ENCODE data around the gene UHRF2. TPM values are rescaled to one million over a fixed set of nuclear protein-coding genes. Genes with fewer than 3 reads are reported as not detected.

Gene UHRF2
- total and polyA plus RNA-seq, 2 of the 13 experiments (the other 11 are each of a cell fraction or from before 2014, with no cell fraction given) = 42.1 to 44.2 TPM

DNA sequence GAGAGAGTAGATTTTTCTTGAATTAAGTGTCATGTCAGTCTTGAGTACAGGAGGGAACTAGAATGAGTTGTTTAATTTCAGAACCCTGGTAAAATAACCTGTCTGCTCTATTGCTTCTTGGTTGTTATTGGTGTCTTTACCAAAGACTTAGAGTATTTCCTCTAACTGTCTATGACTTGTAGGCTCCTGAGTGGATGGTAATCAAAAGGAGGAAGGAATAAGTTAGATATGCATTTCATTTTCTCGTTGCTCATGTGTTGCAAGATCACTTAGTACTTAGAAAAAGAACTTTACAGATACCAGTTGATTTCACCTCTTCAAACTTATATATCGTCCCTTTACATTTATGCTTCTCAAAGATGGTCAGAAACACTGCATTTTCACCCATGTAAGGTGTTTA lies 31.1 kb downstream of the UHRF2 start (continued):
- TF ChIP-seq ZNF180 (CRISPR knock-in tag; IDR thresholded peaks at IDR 0.05; ENCODE audit: borderline replicate concordance, low read depth) = no peak
- no peak for TF ChIP-seq TP53 (CRISPR knock-in tag; conservative IDR thresholded peaks at IDR 0.05)
- TF ChIP-seq GATAD1 (CRISPR knock-in tag; IDR thresholded peaks at IDR 0.05) = no peak

DNA sequence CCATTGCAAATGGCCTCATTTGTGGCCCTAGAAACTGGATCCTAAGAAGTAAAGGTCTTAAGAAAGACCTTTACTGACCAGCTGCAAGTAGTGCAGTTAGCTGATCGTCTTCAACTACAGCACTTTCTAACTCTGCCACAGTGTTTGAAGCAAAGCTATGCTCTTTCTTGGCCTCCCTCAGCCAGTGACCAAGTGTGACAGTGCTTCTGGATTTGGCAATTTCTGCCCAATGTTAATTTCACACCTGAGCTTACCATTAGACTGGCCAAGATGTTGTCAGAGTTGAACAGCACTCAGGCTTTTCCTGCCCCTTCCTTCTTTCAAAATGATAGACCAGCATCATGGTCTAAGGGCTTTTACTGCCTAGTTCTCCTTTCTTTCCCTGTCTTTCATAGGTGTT lies 36.1 kb downstream of the UHRF2 start:
- intact Hi-C loops (cut with micrococcal nuclease; ENCODE audit: unreplicated experiment) = no loop called here
- ATAC-seq (no peak; the same call in 2 of the 3 replicates), DNase-seq (ENCODE audit: low spot score) (no peak), FAIRE-seq (no peak)
- H3K4me3 ChIP-seq (replicated peaks in 1 of 3; ENCODE audit: insufficient read depth in 1 of 3, low read depth in 2 of 3, low read length in 3 of 3) = no peak overlapping the region
- H3K9me3 ChIP-seq (ENCODE audit: low read length) = no peaks in the 10 kb centered on the region
- in situ Hi-C loops (cut with HindIII; ENCODE audit: extremely low pct_ligation_motif_present, low pct_unique_long_range_greater_than_20kb) = no loop called here
- peaks cover 1 to 18% of the 10 kb centered on the region in 2 experiments; a peak in 3 of 5 replicates for H3K36me3 ChIP-seq (replicated peaks in 1 of 2; ENCODE audit: control insufficient read depth in 1 of 2, insufficient read depth in 2 of 2, low read length in 2 of 2)
- 82% methylated on average over 1 of the region's 1 CpG for WGBS (ENCODE audit: low lambda C conversion rate)
- 0 out of 2 replicates have a peak, but pooled peaks cover 10% of the 10 kb centered on the region for H3K4me1 ChIP-seq (ENCODE audit: insufficient read depth, low read length)
- POLR2A ChIA-PET = no interaction called here
- CTCF ChIA-PET (ENCODE audit: low intra/inter-chr PET ratio, low total read pairs) = no interaction called here
- H3K27ac ChIP-seq (ENCODE audit: extremely low read length, insufficient read depth, low read length) = no peak overlapping the region
- no peak overlapping the region for H3K4me2 ChIP-seq (ENCODE audit: low read depth, low read length)
- no peaks in the 10 kb centered on the region; a peak in 1 of 5 replicates for H3K27me3 ChIP-seq (ENCODE audit: control insufficient read depth in 1 of 2, insufficient read depth in 2 of 2, low read length in 2 of 2)
- H3K79me2 ChIP-seq (ENCODE audit: insufficient read depth, low read length) = peaks cover 83% of the 10 kb centered on the region
- H4K20me1 ChIP-seq (ENCODE audit: insufficient read depth, low read length) = peaks cover 34% of the 10 kb centered on the region; the same call in 1 of the 2 replicates
- H3K9ac ChIP-seq (ENCODE audit: insufficient read depth, low read depth, low read length) = no peak overlapping the region
- H2AFZ ChIP-seq (ENCODE audit: low read length) = no peak overlapping the region
- BruUV-seq (replicated peaks) = no TSS peak
- TF ChIP-seq, protein P1, sequence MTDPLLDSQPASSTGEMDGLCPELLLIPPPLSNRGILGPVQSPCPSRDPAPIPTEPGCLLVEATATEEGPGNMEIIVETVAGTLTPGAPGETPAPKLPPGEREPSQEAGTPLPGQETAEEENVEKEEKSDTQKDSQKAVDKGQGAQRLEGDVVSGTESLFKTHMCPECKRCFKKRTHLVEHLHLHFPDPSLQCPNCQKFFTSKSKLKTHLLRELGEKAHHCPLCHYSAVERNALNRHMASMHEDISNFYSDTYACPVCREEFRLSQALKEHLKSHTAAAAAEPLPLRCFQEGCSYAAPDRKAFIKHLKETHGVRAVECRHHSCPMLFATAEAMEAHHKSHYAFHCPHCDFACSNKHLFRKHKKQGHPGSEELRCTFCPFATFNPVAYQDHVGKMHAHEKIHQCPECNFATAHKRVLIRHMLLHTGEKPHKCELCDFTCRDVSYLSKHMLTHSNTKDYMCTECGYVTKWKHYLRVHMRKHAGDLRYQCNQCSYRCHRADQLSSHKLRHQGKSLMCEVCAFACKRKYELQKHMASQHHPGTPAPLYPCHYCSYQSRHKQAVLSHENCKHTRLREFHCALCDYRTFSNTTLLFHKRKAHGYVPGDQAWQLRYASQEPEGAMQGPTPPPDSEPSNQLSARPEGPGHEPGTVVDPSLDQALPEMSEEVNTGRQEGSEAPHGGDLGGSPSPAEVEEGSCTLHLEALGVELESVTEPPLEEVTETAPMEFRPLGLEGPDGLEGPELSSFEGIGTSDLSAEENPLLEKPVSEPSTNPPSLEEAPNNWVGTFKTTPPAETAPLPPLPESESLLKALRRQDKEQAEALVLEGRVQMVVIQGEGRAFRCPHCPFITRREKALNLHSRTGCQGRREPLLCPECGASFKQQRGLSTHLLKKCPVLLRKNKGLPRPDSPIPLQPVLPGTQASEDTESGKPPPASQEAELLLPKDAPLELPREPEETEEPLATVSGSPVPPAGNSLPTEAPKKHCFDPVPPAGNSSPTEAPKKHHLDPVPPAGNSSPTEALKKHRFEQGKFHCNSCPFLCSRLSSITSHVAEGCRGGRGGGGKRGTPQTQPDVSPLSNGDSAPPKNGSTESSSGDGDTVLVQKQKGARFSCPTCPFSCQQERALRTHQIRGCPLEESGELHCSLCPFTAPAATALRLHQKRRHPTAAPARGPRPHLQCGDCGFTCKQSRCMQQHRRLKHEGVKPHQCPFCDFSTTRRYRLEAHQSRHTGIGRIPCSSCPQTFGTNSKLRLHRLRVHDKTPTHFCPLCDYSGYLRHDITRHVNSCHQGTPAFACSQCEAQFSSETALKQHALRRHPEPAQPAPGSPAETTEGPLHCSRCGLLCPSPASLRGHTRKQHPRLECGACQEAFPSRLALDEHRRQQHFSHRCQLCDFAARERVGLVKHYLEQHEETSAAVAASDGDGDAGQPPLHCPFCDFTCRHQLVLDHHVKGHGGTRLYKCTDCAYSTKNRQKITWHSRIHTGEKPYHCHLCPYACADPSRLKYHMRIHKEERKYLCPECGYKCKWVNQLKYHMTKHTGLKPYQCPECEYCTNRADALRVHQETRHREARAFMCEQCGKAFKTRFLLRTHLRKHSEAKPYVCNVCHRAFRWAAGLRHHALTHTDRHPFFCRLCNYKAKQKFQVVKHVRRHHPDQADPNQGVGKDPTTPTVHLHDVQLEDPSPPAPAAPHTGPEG (CRISPR knock-in tag; IDR thresholded peaks at IDR 0.05) = no peak
- TF ChIP-seq KLF13 (CRISPR knock-in tag; IDR thresholded peaks at IDR 0.05) (no peak), HNRNPL (IDR thresholded peaks at IDR 0.05; ENCODE audit: low read depth, low read length) (no peak), ZNF331 (CRISPR knock-in tag; IDR thresholded peaks at IDR 0.05) (no peak)
- TF ChIP-seq, protein P2, sequence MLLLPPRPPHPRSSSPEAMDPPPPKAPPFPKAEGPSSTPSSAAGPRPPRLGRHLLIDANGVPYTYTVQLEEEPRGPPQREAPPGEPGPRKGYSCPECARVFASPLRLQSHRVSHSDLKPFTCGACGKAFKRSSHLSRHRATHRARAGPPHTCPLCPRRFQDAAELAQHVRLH (CRISPR knock-in tag; IDR thresholded peaks at IDR 0.05; ENCODE audit: borderline replicate concordance, low read depth) = no peak
- TF ChIP-seq, protein P3, sequence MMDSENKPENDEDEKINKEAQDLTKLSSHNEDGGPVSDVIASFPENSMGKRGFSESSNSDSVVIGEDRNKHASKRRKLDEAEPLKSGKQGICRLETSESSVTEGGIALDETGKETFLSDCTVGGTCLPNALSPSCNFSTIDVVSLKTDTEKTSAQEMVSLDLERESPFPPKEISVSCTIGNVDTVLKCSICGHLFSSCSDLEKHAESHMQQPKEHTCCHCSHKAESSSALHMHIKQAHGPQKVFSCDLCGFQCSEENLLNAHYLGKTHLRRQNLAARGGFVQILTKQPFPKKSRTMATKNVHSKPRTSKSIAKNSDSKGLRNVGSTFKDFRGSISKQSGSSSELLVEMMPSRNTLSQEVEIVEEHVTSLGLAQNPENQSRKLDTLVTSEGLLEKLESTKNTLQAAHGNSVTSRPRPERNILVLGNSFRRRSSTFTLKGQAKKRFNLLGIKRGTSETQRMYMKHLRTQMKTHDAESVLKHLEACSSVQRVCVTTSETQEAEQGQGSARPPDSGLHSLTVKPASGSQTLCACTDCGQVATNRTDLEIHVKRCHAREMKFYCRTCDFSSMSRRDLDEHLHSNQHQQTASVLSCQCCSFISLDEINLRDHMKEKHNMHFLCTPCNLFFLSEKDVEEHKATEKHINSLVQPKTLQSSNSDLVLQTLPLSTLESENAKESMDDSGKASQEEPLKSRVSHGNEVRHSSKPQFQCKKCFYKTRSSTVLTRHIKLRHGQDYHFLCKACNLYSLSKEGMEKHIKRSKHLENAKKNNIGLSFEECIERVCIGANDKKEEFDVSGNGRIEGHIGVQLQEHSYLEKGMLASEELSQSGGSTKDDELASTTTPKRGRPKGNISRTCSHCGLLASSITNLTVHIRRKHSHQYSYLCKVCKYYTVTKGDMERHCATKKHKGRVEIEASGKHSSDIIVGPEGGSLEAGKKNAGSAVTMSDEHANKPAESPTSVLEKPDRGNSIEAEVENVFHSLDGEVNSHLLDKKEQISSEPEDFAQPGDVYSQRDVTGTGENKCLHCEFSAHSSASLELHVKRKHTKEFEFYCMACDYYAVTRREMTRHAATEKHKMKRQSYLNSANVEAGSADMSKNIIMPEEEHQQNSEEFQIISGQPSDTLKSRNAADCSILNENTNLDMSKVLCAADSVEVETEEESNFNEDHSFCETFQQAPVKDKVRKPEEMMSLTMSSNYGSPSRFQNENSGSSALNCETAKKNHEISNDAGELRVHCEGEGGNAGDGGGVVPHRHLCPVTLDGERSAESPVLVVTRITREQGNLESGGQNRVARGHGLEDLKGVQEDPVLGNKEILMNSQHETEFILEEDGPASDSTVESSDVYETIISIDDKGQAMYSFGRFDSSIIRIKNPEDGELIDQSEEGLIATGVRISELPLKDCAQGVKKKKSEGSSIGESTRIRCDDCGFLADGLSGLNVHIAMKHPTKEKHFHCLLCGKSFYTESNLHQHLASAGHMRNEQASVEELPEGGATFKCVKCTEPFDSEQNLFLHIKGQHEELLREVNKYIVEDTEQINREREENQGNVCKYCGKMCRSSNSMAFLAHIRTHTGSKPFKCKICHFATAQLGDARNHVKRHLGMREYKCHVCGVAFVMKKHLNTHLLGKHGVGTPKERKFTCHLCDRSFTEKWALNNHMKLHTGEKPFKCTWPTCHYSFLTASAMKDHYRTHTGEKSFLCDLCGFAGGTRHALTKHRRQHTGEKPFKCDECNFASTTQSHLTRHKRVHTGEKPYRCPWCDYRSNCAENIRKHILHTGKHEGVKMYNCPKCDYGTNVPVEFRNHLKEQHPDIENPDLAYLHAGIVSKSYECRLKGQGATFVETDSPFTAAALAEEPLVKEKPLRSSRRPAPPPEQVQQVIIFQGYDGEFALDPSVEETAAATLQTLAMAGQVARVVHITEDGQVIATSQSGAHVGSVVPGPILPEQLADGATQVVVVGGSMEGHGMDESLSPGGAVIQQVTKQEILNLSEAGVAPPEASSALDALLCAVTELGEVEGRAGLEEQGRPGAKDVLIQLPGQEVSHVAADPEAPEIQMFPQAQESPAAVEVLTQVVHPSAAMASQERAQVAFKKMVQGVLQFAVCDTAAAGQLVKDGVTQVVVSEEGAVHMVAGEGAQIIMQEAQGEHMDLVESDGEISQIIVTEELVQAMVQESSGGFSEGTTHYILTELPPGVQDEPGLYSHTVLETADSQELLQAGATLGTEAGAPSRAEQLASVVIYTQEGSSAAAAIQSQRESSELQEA (CRISPR knock-in tag; IDR thresholded peaks at IDR 0.05; ENCODE audit: not compliant biosample characterization) = no peak
